Sigmoid colon (tissue), 7 donors: Measurements from ENCODE around the gene LHB. TPM values are rescaled to one million over a fixed set of nuclear protein-coding genes. Genes with fewer than 3 reads are reported as not detected.

Source experiments
- DNase-seq: peaks from one replicate; pipeline ENCODE4 v3.0.0-alpha.2; 2019
- H3K27ac ChIP-seq, 4 donors: fragments of 200-600 bp; sonication (generic); one replicate each; pipeline ENCODE4 v1.5.1; 2016 to 2019; ENCODE audit warnings: mild to moderate bottlenecking in 1 of 4
- H3K27me3 ChIP-seq, 3 donors: fragments of 200-600 bp; sonication (generic); one replicate each; pipeline ENCODE4 v1.5.1; 2019; ENCODE audit warnings: mild to moderate bottlenecking in 1 of 3
- H3K36me3 ChIP-seq, 4 donors: fragments of 200-600 bp; sonication (generic); one replicate each; pipeline ENCODE4 v1.5.1; 2016 to 2019
- H3K4me1 ChIP-seq, 4 donors: fragments of 200-600 bp; sonication (generic); one replicate each; pipeline ENCODE4 v1.5.1; 2017 to 2019
- H3K4me3 ChIP-seq, 4 donors: fragments of 200-600 bp; sonication (generic); one replicate each; pipeline ENCODE4 v1.5.1; 2017 to 2019; ENCODE audit warnings: mild to moderate bottlenecking in 2 of 4, moderate library complexity in 1 of 4
- H3K9me3 ChIP-seq, 4 donors: fragments of 200-600 bp in 3 of 4; sonication (generic) in 3 of 4; one replicate each; pipeline versions ENCODE4 v1.5.1 to v1.6.1; 2013 to 2019
- CTCF ChIP-seq, 4 experiments: fragments of 450-650 bp in 3 of 4; fragments of 200-600 bp in 1 of 4; IDR thresholded peaks; one replicate each; pipeline ENCODE4 v1.5.1; 2016 to 2019; ENCODE audit warnings: antibody characterized with exemption in 4 of 4, mild to moderate bottlenecking in 3 of 4, moderate library complexity in 2 of 4
- EP300 ChIP-seq, 4 donors: sonication (generic); formaldehyde crosslinking; IDR thresholded peaks; one replicate each; pipeline ENCODE4 v1.6.1; 2017; ENCODE audit warnings: antibody characterized with exemption in 4 of 4
- POLR2A ChIP-seq, 2 donors: fragments of 450-650 bp; IDR thresholded peaks; one replicate each; pipeline ENCODE4 v1.6.1; 2016; ENCODE audit warnings: antibody characterized with exemption in 2 of 2, mild to moderate bottlenecking in 2 of 2, moderate library complexity in 2 of 2
- POLR2AphosphoS5 ChIP-seq, 4 donors: sonication (generic); formaldehyde crosslinking; IDR thresholded peaks; one replicate each; pipeline ENCODE4 v1.6.1; 2017; ENCODE audit warnings: antibody characterized with exemption in 4 of 4
- WGBS, 2 donors: extraction: QIAGEN DNeasy Blood & Tissue Kit; methylation state at CpG; one replicate each; pipeline ENCODE4 v1.1.7; 2013; 5-methylcytosine and 5-hydroxymethylcytosine counted together
- intact Hi-C: fragments of 100-400 bp; cut with DNase I; formaldehyde crosslinking; loops from one replicate; pipeline ENCODE4 v1.15.1; 2023
- polyA plus RNA-seq, 3 donors: library from polyadenylated mRNA; stranded (reverse); fragments of 200-250 nt; gene quantifications; one replicate each; pipeline ENCODE4 v1.2.3, GENCODE V29; 2013
- total RNA-seq, 4 donors: library from RNA; depleted of rRNA; stranded (reverse); fragments of >200 nt; gene quantifications; one replicate each; pipeline ENCODE4 v1.1.0, GENCODE V29; 2016
- donor health status: healthy with polysubstance abuse.
- donor health status: Bipolar disorder and iron deficiency.
- donor health status: healthy.

Gene LHB
- total and polyA plus RNA-seq, 7 donors, result not detected

GRCh38 chr19:49011194-49011593, 5.7 kb downstream of the LHB start:
- Histone ChIP-seq H3K4me3 (no peak overlapping the region), H3K4me1 (no peaks in the 10 kb centered on the region), H3K27ac (no peak overlapping the region), H3K9me3 (no peaks in the 10 kb centered on the region), H3K27me3 (no peaks in the 10 kb centered on the region), H3K36me3 (peaks cover 16 to 85% (median 30%) of the 10 kb centered on the region in 4 donors)
- no peak for DNase-seq
- intact Hi-C loops, result no loop called here
- TF ChIP-seq EP300 (IDR thresholded peaks at IDR 0.05), result no peak
- TF ChIP-seq CTCF (IDR thresholded peaks at IDR 0.05), result no peak
- no peak for TF ChIP-seq POLR2A (IDR thresholded peaks at IDR 0.05)
- no peak for TF ChIP-seq POLR2AphosphoS5 (IDR thresholded peaks at IDR 0.05)
- 90 to 93% methylated on average over 17 of the region's 17 CpGs for WGBS, 2 donors

GRCh38 chr19:49010453-49010852, 6.4 kb downstream of the LHB start:
- Histone ChIP-seq H3K4me1 (no peaks in the 10 kb centered on the region), H3K27ac (no peak overlapping the region), H3K27me3 (no peaks in the 10 kb centered on the region), H3K9me3 (no peaks in the 10 kb centered on the region), H3K4me3 (no peak overlapping the region), H3K36me3 (peaks cover 16 to 86% (median 36%) of the 10 kb centered on the region in 4 donors)
- WGBS, 2 donors, result 91 to 94% methylated on average over 18 of the region's 18 CpGs
- TF ChIP-seq EP300 (IDR thresholded peaks at IDR 0.05), result no peak
- TF ChIP-seq POLR2AphosphoS5 (IDR thresholded peaks at IDR 0.05), result no peak
- no peak for TF ChIP-seq POLR2A (IDR thresholded peaks at IDR 0.05)
- TF ChIP-seq CTCF (IDR thresholded peaks at IDR 0.05), result no peak
- no peak for DNase-seq
- intact Hi-C loops, result no loop called here

GRCh38 chr19:49009828-49010227, 7.1 kb downstream of the LHB start:
- TF ChIP-seq POLR2A (IDR thresholded peaks at IDR 0.05) (no peak), POLR2AphosphoS5 (IDR thresholded peaks at IDR 0.05) (no peak), CTCF (IDR thresholded peaks at IDR 0.05) (no peak), EP300 (IDR thresholded peaks at IDR 0.05) (no peak)
- 95 to 96% methylated on average over 18 of the region's 18 CpGs for WGBS, 2 donors
- intact Hi-C loops, result no loop called here
- Histone ChIP-seq H3K9me3 (no peaks in the 10 kb centered on the region), H3K36me3 (peaks cover 16 to 86% (median 37%) of the 10 kb centered on the region in 4 donors), H3K27me3 (no peaks in the 10 kb centered on the region), H3K4me1 (no peaks in the 10 kb centered on the region), H3K27ac (no peak overlapping the region), H3K4me3 (no peak overlapping the region)
- no peak for DNase-seq

GRCh38 chr19:49006905-49007304, 10.0 kb downstream of the LHB start:
- Histone ChIP-seq H3K4me3 (no peak overlapping the region), H3K4me1 (no peaks in the 10 kb centered on the region), H3K36me3 (peaks cover 15 to 91% (median 38%) of the 10 kb centered on the region in 4 donors), H3K9me3 (no peaks in the 10 kb centered on the region), H3K27ac (no peak overlapping the region), H3K27me3 (no peaks in the 10 kb centered on the region)
- no peak for TF ChIP-seq CTCF (IDR thresholded peaks at IDR 0.05)
- no peak for TF ChIP-seq POLR2AphosphoS5 (IDR thresholded peaks at IDR 0.05)
- TF ChIP-seq POLR2A (IDR thresholded peaks at IDR 0.05), result no peak
- no peak for TF ChIP-seq EP300 (IDR thresholded peaks at IDR 0.05)
- intact Hi-C loops, result no loop called here
- DNase-seq, result no peak
- WGBS, 2 donors, result 98% methylated on average over 22 of the region's 22 CpGs

- WGBS, 2 donors, result 95 to 96% methylated on average over 7 of the region's 7 CpGs
- no peak overlapping the region for H3K4me3 ChIP-seq
- no peaks in the 10 kb centered on the region for H3K27me3 ChIP-seq
- TF ChIP-seq POLR2A (IDR thresholded peaks at IDR 0.05) (no peak), CTCF (IDR thresholded peaks at IDR 0.05) (no peak), EP300 (IDR thresholded peaks at IDR 0.05) (no peak), POLR2AphosphoS5 (IDR thresholded peaks at IDR 0.05) (no peak)
- H3K36me3 ChIP-seq, result peaks cover 7 to 78% (median 28%) of the 10 kb centered on the region in 4 donors
- H3K4me1 ChIP-seq, result no peaks in the 10 kb centered on the region
- DNase-seq, result no peak
- H3K9me3 ChIP-seq, result no peaks in the 10 kb centered on the region
- H3K27ac ChIP-seq, result no peak overlapping the region
- intact Hi-C loops, result no loop called here
These were observed 11.8 kb downstream of the LHB start for GRCh38 chr19:49004964-49005614.
